Erythroblast (primary cell): ENCODE results near the gene PSORS1C1.

Experiments used
- GATA1 ChIP-seq: IDR thresholded peaks from 2 replicates; pipeline ENCODE4 v1.6.1; 2011; ENCODE audit warnings: low read depth, mild to moderate bottlenecking, control low read depth, low read length, moderate library complexity
- POLR2A ChIP-seq: IDR thresholded peaks from 2 replicates; pipeline ENCODE4 v1.6.1; 2011; ENCODE audit warnings: mild to moderate bottlenecking, low read length

GRCh38 chr6:31156641-31157040 is 42.0 kb downstream of the PSORS1C1 start:
- TF ChIP-seq POLR2A (no peak), GATA1 (no peak)
